PC-3 (cell line): Measurements from ENCODE around the gene LMO3.

Experiments used
- CTCF ChIP-seq: fragments of 300-600 bp; sonication (generic); conservative IDR thresholded peaks from 2 replicates; pipeline ENCODE4 v1.5.1; 2017; ENCODE audit warnings: antibody characterized with exemption, low read depth, mild to moderate bottlenecking, low read length
- EZH2 ChIP-seq: fragments of 300-600 bp; sonication (generic); IDR thresholded peaks from one replicate; pipeline ENCODE4 v1.6.1; 2017; ENCODE audit warnings: antibody characterized with exemption, mild to moderate bottlenecking, low read length; ENCODE audit not compliant: unreplicated experiment

- no peak for TF ChIP-seq CTCF
- no peak for TF ChIP-seq EZH2
These were observed 283 bp downstream of the LMO3 start for GRCh38 chr12:16605642-16606116.
